Head of caudate nucleus (tissue), 42 donors: ENCODE data around the gene MIB2.
A peak's percentile ranks its signal among the peaks of the same experiment; 100 is the strongest.
"Not testable (repeated sequence)": the region's sequence is repeated elsewhere in the genome, so short reads cannot be mapped to it uniquely, and the experiment has no call there.

Source experiments
- DNase-seq, 42 donors: peaks; one replicate each; pipeline versions ENCODE4 v3.0.0 to v3.0.0-alpha.2; 2020 to 2021; ENCODE audit warnings: mixed read lengths in 7 of 42
- intact Hi-C: fragments of 100-400 bp; cut with DNase I; formaldehyde crosslinking; loops from one replicate; pipeline ENCODE4 v1.15.0; 2022

The MIB2 gene

DNA sequence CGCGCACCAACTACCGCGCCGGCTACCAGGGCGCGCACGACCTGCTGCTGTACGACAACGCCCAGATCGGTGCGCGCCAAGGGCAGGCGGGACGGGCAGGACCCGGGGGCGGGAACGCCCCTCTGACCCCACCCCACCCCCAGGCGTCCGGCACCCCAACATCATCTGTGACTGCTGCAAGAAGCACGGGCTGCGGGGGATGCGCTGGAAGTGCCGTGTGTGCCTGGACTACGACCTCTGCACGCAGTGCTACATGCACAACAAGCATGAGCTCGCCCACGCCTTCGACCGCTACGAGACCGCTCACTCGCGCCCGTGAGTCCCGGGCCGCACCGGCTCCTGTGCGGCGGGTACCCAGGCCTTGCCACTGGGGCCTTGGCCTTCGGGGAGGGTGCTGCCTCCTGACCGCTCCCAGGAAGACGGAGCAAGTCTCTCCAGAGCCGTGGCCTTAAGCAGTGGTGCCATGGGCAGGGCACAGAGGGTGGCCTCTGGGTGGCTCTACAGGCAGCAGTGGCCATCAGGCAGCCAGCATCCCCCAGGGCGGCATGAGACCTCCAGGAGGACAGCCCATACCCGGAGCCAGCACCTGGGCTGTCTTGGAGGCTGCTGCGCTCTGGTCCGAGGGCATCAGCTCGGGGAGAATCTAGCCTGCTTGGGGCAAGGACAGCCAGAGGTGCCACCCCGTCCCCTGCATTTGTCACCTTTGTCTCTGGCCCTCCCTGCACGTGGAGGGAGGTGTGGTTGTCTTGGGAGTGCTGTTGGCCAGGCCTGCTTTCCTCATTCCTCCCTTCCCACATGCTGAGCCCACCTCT, 8.5 kb downstream of the MIB2 start:
- intact Hi-C loops = no loop called here
- no peak for DNase-seq

DNA sequence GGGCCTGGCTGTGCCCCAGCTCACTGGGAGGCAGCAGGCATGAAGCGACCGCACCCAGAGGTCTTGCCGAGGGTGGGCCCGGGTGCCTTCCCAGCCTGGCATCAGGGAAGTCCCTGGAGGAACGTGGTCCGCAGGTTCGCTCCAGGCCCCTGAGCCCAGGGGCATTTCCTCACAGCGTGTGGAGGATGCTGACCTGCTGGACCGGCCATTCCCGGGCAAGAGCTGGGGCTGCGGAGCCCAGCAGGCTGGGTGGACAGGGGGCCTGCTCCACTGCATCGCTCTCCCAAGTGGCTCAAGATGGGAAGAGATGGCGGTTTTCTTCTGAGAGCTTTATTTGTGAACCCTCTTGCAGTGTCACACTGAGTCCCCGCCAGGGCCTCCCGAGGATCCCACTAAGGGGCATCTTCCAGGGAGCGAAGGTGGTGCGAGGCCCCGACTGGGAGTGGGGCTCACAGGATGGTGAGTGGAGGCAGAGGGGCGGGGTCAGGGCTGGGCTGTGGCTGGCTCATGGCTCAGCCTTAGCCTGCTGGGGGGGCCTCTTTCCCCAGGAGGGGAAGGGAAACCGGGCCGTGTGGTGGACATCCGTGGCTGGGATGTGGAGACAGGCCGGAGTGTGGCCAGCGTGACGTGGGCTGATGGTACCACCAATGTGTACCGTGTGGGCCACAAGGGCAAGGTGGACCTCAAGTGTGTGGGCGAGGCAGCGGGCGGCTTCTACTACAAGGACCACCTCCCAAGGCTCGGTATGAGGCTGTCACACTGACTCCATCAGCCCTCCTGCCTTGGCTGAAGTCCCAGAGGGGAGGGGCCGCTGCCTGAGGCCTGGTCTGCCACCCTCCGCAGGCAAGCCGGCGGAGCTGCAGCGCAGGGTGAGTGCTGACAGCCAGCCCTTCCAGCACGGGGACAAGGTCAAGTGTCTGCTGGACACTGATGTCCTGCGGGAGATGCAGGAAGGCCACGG, 9.4 kb downstream of the MIB2 start:
- DNase-seq = no peak
- intact Hi-C loops = no loop called here

GRCh38 chr1:1625404-1625775, 10.1 kb downstream of the MIB2 start:
- peak in 1 of 42 donors; percentile 13 for DNase-seq
- intact Hi-C loops = no loop called here

- peak in 1 of 42 donors; percentile 13 for DNase-seq
- intact Hi-C loops = no loop called here
Measured at GRCh38 chr1:1625824-1626206, 10.5 kb downstream of the MIB2 start.

- DNase-seq = peak in 2 of 42 donors; percentile 1 to 11
- intact Hi-C loops = no loop called here
Measured at GRCh38 chr1:1626207-1627141, 11.2 kb downstream of the MIB2 start.

DNA sequence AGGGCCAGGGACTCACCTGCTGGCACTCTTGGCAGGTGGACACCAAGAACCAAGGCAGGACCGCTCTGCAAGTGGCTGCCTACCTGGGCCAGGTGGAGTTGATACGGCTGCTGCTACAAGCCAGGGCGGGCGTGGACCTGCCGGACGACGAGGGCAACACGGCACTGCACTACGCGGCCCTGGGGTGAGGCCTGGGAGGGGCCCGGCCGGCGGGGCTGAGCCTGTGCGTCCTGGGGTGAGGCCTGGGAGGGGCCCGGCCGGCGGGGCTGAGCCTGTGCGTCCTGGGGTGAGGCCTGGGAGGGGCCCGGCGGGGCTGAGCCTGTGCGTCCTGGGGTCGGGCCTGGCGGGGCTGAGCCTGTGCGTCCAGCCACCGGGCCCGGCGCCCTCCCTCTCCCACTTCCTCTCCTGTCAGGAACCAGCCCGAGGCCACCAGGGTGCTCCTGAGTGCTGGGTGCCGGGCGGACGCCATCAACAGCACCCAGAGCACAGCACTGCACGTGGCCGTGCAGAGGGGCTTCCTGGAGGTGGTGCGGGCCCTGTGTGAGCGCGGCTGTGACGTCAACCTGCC, 12.0 kb downstream of the MIB2 start:
- DNase-seq = peak in 5 of 42 donors; percentile 2 to 27 (median 12)

GRCh38 chr1:1627829-1628753, 12.8 kb downstream of the MIB2 start:
- DNase-seq = peak in 3 of 42 donors; percentile 0 to 13 (median 2)
- intact Hi-C loops = no loop called here

More for the DNA sequence above, 12.0 kb downstream of the MIB2 start:
- intact Hi-C loops = no loop called here

- intact Hi-C loops = no loop called here
- peak in 3 of 42 donors; percentile 2 to 15 (median 12) for DNase-seq
Measured at GRCh38 chr1:1628754-1629429, 13.6 kb downstream of the MIB2 start.

GRCh38 chr1:1629430-1630190, 14.3 kb downstream of the MIB2 start:
- DNase-seq = peak in 3 of 42 donors; percentile 13 to 51 (median 27)
- intact Hi-C loops = no loop called here

DNA sequence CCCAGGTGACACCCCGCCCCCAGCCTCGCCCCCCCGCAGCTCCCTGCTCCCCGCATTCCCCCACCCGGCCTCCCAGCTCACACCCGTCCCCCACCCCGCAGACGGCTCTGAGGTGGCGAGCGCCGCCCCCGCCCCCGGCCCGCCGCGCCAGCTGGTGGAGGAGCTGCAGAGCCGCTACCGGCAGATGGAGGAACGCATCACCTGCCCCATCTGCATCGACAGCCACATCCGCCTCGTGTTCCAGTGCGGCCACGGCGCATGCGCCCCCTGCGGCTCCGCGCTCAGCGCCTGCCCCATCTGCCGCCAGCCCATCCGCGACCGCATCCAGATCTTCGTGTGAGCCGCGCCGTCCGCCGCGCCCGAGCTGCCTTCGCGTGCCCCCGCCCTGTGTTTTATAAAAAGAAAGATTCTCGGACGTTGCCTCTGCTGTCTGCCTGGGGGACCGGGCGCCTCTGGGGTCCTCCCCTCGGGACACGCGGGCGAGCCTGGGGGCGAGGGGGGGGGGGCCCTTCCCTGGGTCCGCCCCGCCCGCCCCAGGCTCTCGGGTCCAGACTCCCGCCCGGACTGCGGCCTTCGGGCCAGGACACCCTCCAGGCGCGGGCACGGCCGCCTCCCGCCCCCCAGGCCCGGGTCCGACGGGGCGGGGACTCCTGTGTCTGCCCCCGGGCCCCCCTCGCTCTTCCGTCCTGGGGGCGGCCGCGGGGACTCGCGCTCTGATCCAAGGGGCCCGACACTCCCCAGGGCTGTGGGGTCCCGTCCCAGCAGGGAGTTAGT, 15.1 kb downstream of the MIB2 start:
- intact Hi-C loops = no loop called here
- DNase-seq = peak; percentile 12 to 87 (median 69)

GRCh38 chr1:1630965-1631781, 15.9 kb downstream of the MIB2 start:
- peak in 33 of 42 donors; percentile 14 to 76 (median 50) for DNase-seq
- intact Hi-C loops = no loop called here

DNA sequence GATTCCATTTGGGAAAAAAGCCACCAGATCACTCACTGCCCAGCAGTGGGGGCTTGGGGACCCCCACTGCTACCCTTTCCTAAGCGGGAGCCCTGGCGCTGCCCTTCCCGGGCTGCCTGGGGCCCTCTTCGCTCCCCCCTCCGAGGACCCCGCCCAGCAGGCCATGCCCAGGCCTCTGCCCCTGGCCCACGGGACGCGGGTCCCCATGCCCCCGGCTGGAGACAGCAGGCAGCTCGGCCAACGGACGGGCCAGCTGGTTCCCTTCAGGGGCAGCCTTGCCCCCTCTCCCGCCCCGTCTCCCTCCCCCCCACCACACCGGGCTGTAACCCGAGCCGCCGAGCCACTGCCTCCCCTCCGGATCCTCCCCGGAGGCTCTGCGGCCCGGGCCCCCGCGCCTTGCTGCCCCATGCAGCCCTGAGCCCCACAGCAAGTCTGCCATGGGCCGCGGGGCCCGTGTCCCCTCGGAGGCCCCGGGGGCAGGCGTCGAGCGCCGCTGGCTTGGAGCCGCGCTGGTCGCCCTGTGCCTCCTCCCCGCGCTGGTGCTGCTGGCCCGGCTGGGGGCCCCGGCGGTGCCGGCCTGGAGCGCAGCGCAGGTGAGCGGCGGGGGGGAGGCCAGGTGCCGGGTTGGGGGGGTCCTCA, 16.6 kb downstream of the MIB2 start, which contains the start of gene MMP23B:
TSS of gene MMP23B (plus strand) at position 392 of the 639 bp plus-strand sequence. CDS start at position 438, 46 bp downstream.
- intact Hi-C loops = no loop called here
- peak in 1 of 42 donors; percentile 12 for DNase-seq

DNA sequence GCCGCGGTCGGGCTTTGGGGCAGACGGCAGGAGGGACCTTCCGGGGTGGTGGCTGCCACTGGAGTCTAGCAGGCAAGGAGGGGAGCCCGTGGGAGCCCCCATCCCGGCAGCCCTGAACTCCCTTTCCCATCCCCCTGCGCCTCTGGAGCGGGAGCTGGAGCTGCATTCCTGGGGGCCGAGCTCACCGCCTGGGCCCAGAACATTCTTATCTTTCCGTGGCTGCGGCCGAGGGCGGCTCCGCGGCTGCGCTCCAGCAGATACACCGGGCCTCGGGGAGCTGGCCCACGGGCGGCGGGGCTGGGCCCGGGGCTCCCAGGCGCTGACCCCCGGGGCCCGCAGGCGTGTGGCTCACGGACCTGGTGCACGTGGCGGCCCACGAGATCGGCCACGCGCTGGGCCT, 18.1 kb downstream of the MIB2 start:
- DNase-seq, intact Hi-C loops: not testable (repeated sequence)

GRCh38 chr1:1634613-1635012, 19.3 kb downstream of the MIB2 start:
- intact Hi-C loops = not testable (repeated sequence)
- peak in 2 of 42 donors; percentile 3 to 25 for DNase-seq
